Measurements from ENCODE around the gene UGT1A9.

UGT1A9 gene

GRCh38 chr2:233819884-233820773, 148.4 kb downstream of the UGT1A9 start:
- DNase-seq, result no peak

- no peak for DNase-seq
These were observed 149.0 kb downstream of the UGT1A9 start for GRCh38 chr2:233820774-233821105.

GRCh38 chr2:233821196-233821595, 149.5 kb downstream of the UGT1A9 start:
- DNase-seq, result no peak

GRCh38 chr2:233821709-233822100, 150.0 kb downstream of the UGT1A9 start:
- DNase-seq, result no peak

- DNase-seq, result no peak
These were observed 150.5 kb downstream of the UGT1A9 start for GRCh38 chr2:233822101-233822771.
